Cardiac muscle cell (in vitro differentiated cells and primary cell): Measurements from ENCODE around the gene DENND2D. TPM values are rescaled to one million over a fixed set of nuclear protein-coding genes. Genes with fewer than 3 reads are reported as not detected.

Experiments used
- DNase-seq, 2 donors: peaks; one replicate each; pipeline versions ENCODE4 v3.0.0 to v3.0.0-alpha.2; 2010 to 2017; ENCODE audit warnings: low read depth in 1 of 2, low spot score in 1 of 2
- H3K27ac ChIP-seq: fragments of 200-600 bp; sonication (generic); 2 replicates; pipeline ENCODE4 v1.5.1; 2016
- H3K27me3 ChIP-seq: fragments of 200-600 bp; sonication (generic); 2 replicates; pipeline ENCODE4 v1.6.0; 2016; ENCODE audit warnings: control low read depth
- H3K36me3 ChIP-seq: fragments of 200-600 bp; sonication (generic); 2 replicates; pipeline ENCODE4 v1.5.1; 2016; ENCODE audit warnings: control low read depth
- H3K4me1 ChIP-seq: fragments of 200-600 bp; sonication (generic); 2 replicates; pipeline ENCODE4 v1.8.1; 2017; ENCODE audit warnings: low read depth, mild to moderate bottlenecking, mixed run types
- H3K4me3 ChIP-seq: fragments of 200-600 bp; sonication (generic); 2 replicates; pipeline ENCODE4 v1.5.1; 2016; ENCODE audit warnings: mild to moderate bottlenecking
- H3K9me3 ChIP-seq: fragments of 200-600 bp; sonication (generic); 2 replicates; pipeline ENCODE4 v1.5.1; 2017; ENCODE audit warnings: low read depth, mild to moderate bottlenecking, control low read depth
- CTCF ChIP-seq: IDR thresholded peaks from 2 replicates; pipeline ENCODE4 v1.5.1; 2012; ENCODE audit warnings: low read depth, mild to moderate bottlenecking, low read length
- polyA plus RNA-seq: library from polyadenylated mRNA; unstranded; fragments of >200 nt; fragmentation: Nextera tagmentation; extraction: Ambion mirVana; gene quantifications from 2 replicates; pipeline ENCODE4 v1.2.1, GENCODE V29; 2016
- total RNA-seq: library from RNA; depleted of rRNA; stranded (reverse); fragments of >200 nt; gene quantifications from 2 replicates; pipeline ENCODE4 v1.2.3, GENCODE V29; 2016

DENND2D gene
- total and polyA plus RNA-seq, 2 experiments from 2014 or later = 0.37 to 1.1 TPM

GRCh38 chr1:111140680-111140967 lies 59.8 kb downstream of the DENND2D start:
- no peak for TF ChIP-seq CTCF
- H3K27me3 ChIP-seq = no peaks in the 10 kb centered on the region
- peaks cover 22% of the 10 kb centered on the region for H3K36me3 ChIP-seq
- peaks cover 11% of the 10 kb centered on the region for H3K4me1 ChIP-seq
- peak overlapping the region; percentile 64 for H3K4me3 ChIP-seq
- peak overlapping the region; percentile 90 for H3K27ac ChIP-seq
- peak; percentile 56 to 67 for DNase-seq
- H3K9me3 ChIP-seq = no peaks in the 10 kb centered on the region

GRCh38 chr1:111139956-111140679 lies 60.3 kb downstream of the DENND2D start, which contains the start of the genes CEPT1 and DRAM2:
CEPT1 (plus strand) TSS chr1:111140223; CDS start chr1:111147715, 7,492 bp downstream.
DRAM2 (minus strand) TSS chr1:111140093; CDS start chr1:111131554, 8,539 bp downstream.
- Histone ChIP-seq H3K36me3 (peaks cover 27% of the 10 kb centered on the region), H3K27me3 (no peaks in the 10 kb centered on the region), H3K9me3 (no peaks in the 10 kb centered on the region), H3K27ac (peak within 1 kb of the TSS; percentile 90), H3K4me1 (peaks cover 11% of the 10 kb centered on the region), H3K4me3 (peak within 1 kb of the TSS; percentile 64)
- peak; percentile 96 to 98 for DNase-seq
- no peak for TF ChIP-seq CTCF

GRCh38 chr1:111139324-111139955 lies 61.0 kb downstream of the DENND2D start:
- H3K27me3 ChIP-seq = no peaks in the 10 kb centered on the region
- H3K27ac ChIP-seq = peak overlapping the region; percentile 90
- no peaks in the 10 kb centered on the region for H3K9me3 ChIP-seq
- TF ChIP-seq CTCF = no peak
- peaks cover 28% of the 10 kb centered on the region for H3K36me3 ChIP-seq
- H3K4me1 ChIP-seq = peaks cover 11% of the 10 kb centered on the region
- H3K4me3 ChIP-seq = peak overlapping the region; percentile 64
- peak; percentile 65 to 69 for DNase-seq

Other genes starting within 250 kb of the DENND2D start
- 6.9 and 7.5 TPM in 2 replicates for gene LRIF1, start 236.7 kb downstream of the DENND2D start, total RNA-seq
- 11.6 and 13.8 TPM in 2 replicates for gene LRIF1, start 236.7 kb downstream of the DENND2D start, polyA plus RNA-seq
- 51.6 and 64.7 TPM in 2 replicates for gene DRAM2, start 60.6 kb downstream of the DENND2D start, total RNA-seq
- gene DRAM2, start 60.6 kb downstream of the DENND2D start, polyA plus RNA-seq = 69.2 and 110 TPM in 2 replicates
- gene CEPT1, start 60.4 kb downstream of the DENND2D start, total RNA-seq = 15.9 and 21.7 TPM in 2 replicates
- 21.0 TPM in 2 replicates for gene CEPT1, start 60.4 kb downstream of the DENND2D start, polyA plus RNA-seq
- not detected in 2 replicates for gene CHI3L2, start 27.1 kb upstream of the DENND2D start, total RNA-seq
- gene CHI3L2, start 27.1 kb upstream of the DENND2D start, polyA plus RNA-seq = 0.21 and 0.50 TPM in 2 replicates
- gene CHIA, start 90.2 kb upstream of the DENND2D start, total RNA-seq = not detected in 2 replicates
- not detected in 2 replicates for gene CHIA, start 90.2 kb upstream of the DENND2D start, polyA plus RNA-seq
- 1.5 and 7.8 TPM in 2 replicates for gene OVGP1, start 227.1 kb upstream of the DENND2D start, total RNA-seq
- gene OVGP1, start 227.1 kb upstream of the DENND2D start, polyA plus RNA-seq = 1.8 and 3.1 TPM in 2 replicates
- gene WDR77, start 248.6 kb upstream of the DENND2D start, total RNA-seq = 39.3 and 62.1 TPM in 2 replicates
- 80.5 and 109 TPM in 2 replicates for gene WDR77, start 248.6 kb upstream of the DENND2D start, polyA plus RNA-seq
- gene ATP5PB, start 248.8 kb upstream of the DENND2D start, total RNA-seq = 247 and 438 TPM in 2 replicates
- gene ATP5PB, start 248.8 kb upstream of the DENND2D start, polyA plus RNA-seq = 512 and 601 TPM in 2 replicates